Smooth muscle cell (in vitro differentiated cells): ENCODE results near the gene KCTD5. TPM values are rescaled to one million over a fixed set of nuclear protein-coding genes. Genes with fewer than 3 reads are reported as not detected.

Source experiments
- DNase-seq: peaks from one replicate; lab custom pipeline; 2025; ENCODE audit not compliant: unreplicated experiment; lab: John Stamatoyannopoulos, UW
- H2AFZ ChIP-seq: fragments of 200-600 bp; sonication (generic); 2 replicates; pipeline ENCODE4 v1.6.0; 2016; ENCODE audit warnings: antibody characterized with exemption, low read depth, mild to moderate bottlenecking
- H3F3A ChIP-seq: fragments of 200-600 bp; sonication (generic); 2 replicates; pipeline ENCODE4 v1.6.0; 2017; ENCODE audit warnings: antibody characterized with exemption, low read depth
- H3K27ac ChIP-seq: fragments of 200-600 bp; sonication (generic); 2 replicates; pipeline ENCODE4 v1.5.1; 2016; ENCODE audit warnings: low read depth, mild to moderate bottlenecking
- H3K27me3 ChIP-seq: fragments of 200-600 bp; sonication (generic); 2 replicates; pipeline ENCODE4 v1.6.1; 2016; ENCODE audit warnings: low read depth, mild to moderate bottlenecking
- H3K36me3 ChIP-seq: fragments of 200-600 bp; sonication (generic); 2 replicates; pipeline ENCODE4 v1.5.1; 2016; ENCODE audit warnings: low read depth
- H3K4me1 ChIP-seq: fragments of 200-600 bp; sonication (generic); 2 replicates; pipeline ENCODE4 v1.5.1; 2016; ENCODE audit warnings: low read depth
- H3K4me2 ChIP-seq: fragments of 200-600 bp; sonication (generic); 2 replicates; pipeline ENCODE4 v1.6.0; 2016; ENCODE audit warnings: mild to moderate bottlenecking
- H3K4me3 ChIP-seq: fragments of 200-600 bp; sonication (generic); 2 replicates; pipeline ENCODE4 v1.5.1; 2016; ENCODE audit warnings: mild to moderate bottlenecking
- H3K79me2 ChIP-seq: fragments of 200-600 bp; sonication (generic); 2 replicates; pipeline ENCODE4 v1.6.0; 2016; ENCODE audit warnings: low read depth, mild to moderate bottlenecking
- H3K9ac ChIP-seq: fragments of 200-600 bp; sonication (generic); 2 replicates; pipeline ENCODE4 v1.6.0; 2016; ENCODE audit warnings: low read depth
- H3K9me3 ChIP-seq: fragments of 200-600 bp; sonication (generic); replicated peaks from 2 replicates; pipeline ENCODE4 v1.5.1; 2016; ENCODE audit warnings: low read depth
- H4K20me1 ChIP-seq: fragments of 200-600 bp; sonication (generic); 2 replicates; pipeline ENCODE4 v1.6.0; 2016; ENCODE audit warnings: low read depth
- WGBS: methylation state at CpG from one replicate; pipeline ENCODE4 v1.1.7; 2016; ENCODE audit warnings: low lambda C conversion rate; 5-methylcytosine and 5-hydroxymethylcytosine counted together
- polyA plus RNA-seq: library from polyadenylated mRNA; unstranded; fragments of >200 nt; fragmentation: Nextera tagmentation; extraction: Ambion mirVana; gene quantifications from 2 replicates; pipeline ENCODE4 v1.2.1, GENCODE V29; 2016
- total RNA-seq: library from RNA; depleted of rRNA; stranded (reverse); fragments of >200 nt; gene quantifications from 2 replicates; pipeline ENCODE4 v1.2.3, GENCODE V29; 2014
- TF ChIP-seq, protein P1 (sequence below): fragments of 200-600 bp; sonication (generic); IDR thresholded peaks from 2 replicates; pipeline ENCODE4 v1.5.1; 2017; ENCODE audit warnings: borderline replicate concordance, mild to moderate bottlenecking, antibody characterized with exemption; ENCODE audit not compliant: insufficient read depth, poor library complexity, severe bottlenecking

The KCTD5 gene
- total and polyA plus RNA-seq, 2 experiments from 2014 or later = 35.5 to 38.2 TPM

DNA sequence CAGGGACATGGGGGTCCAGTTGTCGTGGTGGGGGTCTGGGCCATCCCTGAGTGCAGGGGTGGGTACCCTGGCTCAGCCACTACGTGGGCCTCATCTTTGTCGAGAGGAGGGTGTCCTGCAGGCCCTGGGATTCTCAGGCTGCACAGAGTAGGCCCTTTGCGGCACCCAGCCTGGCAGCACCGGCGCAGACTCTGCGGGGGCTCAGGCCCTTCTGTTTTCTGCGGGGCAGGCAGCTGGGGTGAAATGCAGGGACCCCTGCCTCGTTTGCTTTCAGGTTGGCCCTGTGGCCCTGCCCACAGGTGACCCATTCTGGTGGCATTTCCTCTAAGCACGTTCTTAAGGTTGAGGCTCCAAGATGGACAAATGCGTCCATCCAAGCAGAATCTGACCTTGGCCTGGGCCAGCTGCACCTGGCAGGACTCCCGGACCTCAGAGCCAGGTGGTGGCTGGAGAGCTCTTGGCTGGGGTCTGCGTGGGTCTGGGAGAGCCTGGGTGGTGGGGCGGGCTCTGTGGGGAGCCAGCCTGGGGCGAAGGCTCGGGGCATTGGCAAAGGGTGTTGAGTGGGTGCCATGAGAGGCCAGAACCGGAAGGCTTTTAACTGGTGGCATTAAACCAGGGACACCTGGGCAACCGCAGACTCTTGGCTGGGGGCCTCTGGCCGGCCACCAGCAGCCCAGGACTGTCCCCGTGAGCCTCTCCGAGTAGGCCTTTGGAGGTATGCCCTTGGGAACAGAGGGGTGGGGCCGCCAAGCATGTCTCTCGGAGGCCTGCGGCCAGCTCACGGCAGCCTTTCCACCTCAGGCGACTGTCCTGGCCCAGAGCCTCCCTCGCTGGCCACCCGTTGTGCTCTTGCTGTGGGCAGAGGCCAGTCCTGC lies 20.8 kb downstream of the KCTD5 start:
- H3K27me3 ChIP-seq = no peaks in the 10 kb centered on the region
- H3F3A ChIP-seq = no peaks in the 10 kb centered on the region
- TF ChIP-seq, protein P1, sequence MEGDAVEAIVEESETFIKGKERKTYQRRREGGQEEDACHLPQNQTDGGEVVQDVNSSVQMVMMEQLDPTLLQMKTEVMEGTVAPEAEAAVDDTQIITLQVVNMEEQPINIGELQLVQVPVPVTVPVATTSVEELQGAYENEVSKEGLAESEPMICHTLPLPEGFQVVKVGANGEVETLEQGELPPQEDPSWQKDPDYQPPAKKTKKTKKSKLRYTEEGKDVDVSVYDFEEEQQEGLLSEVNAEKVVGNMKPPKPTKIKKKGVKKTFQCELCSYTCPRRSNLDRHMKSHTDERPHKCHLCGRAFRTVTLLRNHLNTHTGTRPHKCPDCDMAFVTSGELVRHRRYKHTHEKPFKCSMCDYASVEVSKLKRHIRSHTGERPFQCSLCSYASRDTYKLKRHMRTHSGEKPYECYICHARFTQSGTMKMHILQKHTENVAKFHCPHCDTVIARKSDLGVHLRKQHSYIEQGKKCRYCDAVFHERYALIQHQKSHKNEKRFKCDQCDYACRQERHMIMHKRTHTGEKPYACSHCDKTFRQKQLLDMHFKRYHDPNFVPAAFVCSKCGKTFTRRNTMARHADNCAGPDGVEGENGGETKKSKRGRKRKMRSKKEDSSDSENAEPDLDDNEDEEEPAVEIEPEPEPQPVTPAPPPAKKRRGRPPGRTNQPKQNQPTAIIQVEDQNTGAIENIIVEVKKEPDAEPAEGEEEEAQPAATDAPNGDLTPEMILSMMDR = no peak
- no peaks in the 10 kb centered on the region for H3K4me1 ChIP-seq
- H3K9ac ChIP-seq = no peak overlapping the region
- peaks cover 54% of the 10 kb centered on the region for H4K20me1 ChIP-seq
- no peak overlapping the region for H3K4me2 ChIP-seq
- H3K36me3 ChIP-seq = no peaks in the 10 kb centered on the region
- H3K4me3 ChIP-seq = no peak overlapping the region
- DNase-seq = no peak
- H3K27ac ChIP-seq = no peak overlapping the region
- H3K79me2 ChIP-seq = no peaks in the 10 kb centered on the region
- H3K9me3 ChIP-seq = no peaks in the 10 kb centered on the region
- WGBS = 97% methylated on average over 28 of the region's 28 CpGs
- no peak overlapping the region for H2AFZ ChIP-seq

DNA sequence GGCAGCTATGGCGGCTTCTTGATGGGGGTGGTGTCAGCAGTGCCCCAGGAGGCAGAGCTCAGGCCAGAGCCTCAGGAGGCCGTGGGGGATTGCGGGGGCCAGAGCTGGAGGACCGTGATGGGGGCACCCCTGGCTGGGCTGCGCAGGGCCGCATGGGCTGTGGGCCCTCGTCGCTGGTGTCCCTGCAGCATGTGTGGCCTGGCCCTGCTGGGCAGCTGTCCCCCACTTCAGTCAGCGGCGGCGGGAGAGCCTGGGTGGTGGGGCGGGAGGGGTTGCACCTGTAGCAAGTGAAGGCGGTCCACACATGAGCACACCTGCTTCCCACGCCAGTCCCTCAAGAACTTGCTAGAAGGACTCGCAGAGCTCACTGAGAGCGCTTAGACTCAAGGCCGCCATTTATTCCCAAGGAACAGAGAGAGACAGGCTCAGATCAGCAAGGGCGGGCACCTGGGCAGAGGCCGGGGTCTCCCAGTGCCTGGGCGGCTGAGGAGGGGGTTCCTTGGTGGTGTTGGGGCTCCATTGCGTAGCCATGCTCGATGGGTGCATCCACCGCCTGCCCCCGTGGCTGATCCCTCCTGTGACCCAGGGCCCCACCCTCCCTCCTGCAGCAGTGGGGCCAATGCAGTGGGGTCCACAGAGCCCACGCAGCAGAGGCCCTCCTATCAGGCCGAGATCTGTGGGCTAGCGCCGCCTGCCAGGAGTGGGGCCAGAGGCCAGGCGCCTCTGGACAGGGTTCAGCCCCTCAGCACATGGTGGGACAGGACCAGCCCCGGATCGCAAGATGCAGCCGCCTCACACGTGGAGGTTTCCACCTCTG lies 22.1 kb downstream of the KCTD5 start:
- no peaks in the 10 kb centered on the region for H3K4me1 ChIP-seq
- H3K9me3 ChIP-seq = no peaks in the 10 kb centered on the region
- H4K20me1 ChIP-seq = peaks cover 52% of the 10 kb centered on the region
- H3K4me2 ChIP-seq = no peak overlapping the region
- TF ChIP-seq, protein P1 = no peak
- H3F3A ChIP-seq = no peaks in the 10 kb centered on the region
- H3K27me3 ChIP-seq = no peaks in the 10 kb centered on the region
- no peak overlapping the region for H3K4me3 ChIP-seq
- H3K36me3 ChIP-seq = no peaks in the 10 kb centered on the region
- no peak overlapping the region for H3K9ac ChIP-seq
- H3K27ac ChIP-seq = no peak overlapping the region
- 95% methylated on average over 27 of the region's 33 CpGs for WGBS
- H2AFZ ChIP-seq = no peak overlapping the region
- no peaks in the 10 kb centered on the region for H3K79me2 ChIP-seq
- DNase-seq = no peak

DNA sequence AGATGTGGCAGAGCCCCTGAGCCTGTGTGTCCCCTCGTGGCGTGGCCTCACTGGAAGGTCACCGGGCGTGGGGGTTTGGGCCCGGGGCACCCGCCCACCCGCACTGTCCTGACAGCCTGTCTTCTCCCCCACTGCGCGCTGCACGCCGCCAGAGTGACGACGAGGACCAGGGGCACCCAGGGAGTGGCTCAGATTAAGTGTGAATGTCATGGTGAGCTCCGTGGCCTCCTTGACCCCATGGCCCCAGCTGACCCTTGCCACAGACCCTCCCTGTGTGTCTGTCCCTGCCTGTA lies 22.6 kb downstream of the KCTD5 start:
- H3K4me1 ChIP-seq = no peaks in the 10 kb centered on the region
- H2AFZ ChIP-seq = no peak overlapping the region
- no peaks in the 10 kb centered on the region for H3K9me3 ChIP-seq
- peaks cover 56% of the 10 kb centered on the region for H4K20me1 ChIP-seq
- TF ChIP-seq, protein P1 = no peak
- no peak overlapping the region for H3K4me3 ChIP-seq
- H3K4me2 ChIP-seq = no peak overlapping the region
- H3F3A ChIP-seq = no peaks in the 10 kb centered on the region
- DNase-seq = no peak
- 96% methylated on average over 14 of the region's 14 CpGs for WGBS
- H3K27ac ChIP-seq = no peak overlapping the region
- H3K79me2 ChIP-seq = no peaks in the 10 kb centered on the region
- no peaks in the 10 kb centered on the region for H3K27me3 ChIP-seq
- no peak overlapping the region for H3K9ac ChIP-seq
- no peaks in the 10 kb centered on the region for H3K36me3 ChIP-seq
